ENCODE results near the gene AASS.

AASS gene

GRCh38 chr7:122132341-122132740 is 11.7 kb downstream of the AASS start:
- no peak overlapping the region for H3K4me3 ChIP-seq (ENCODE audit: insufficient read depth, low read depth, low read length, poor library complexity, severe bottlenecking)
- no peak overlapping the region for H3K27ac ChIP-seq (ENCODE audit: insufficient read depth, low read length, poor library complexity, severe bottlenecking)
- H3K27me3 ChIP-seq (replicated peaks; ENCODE audit: control insufficient read depth, insufficient read depth, low read length, poor library complexity, severe bottlenecking), result no peaks in the 10 kb centered on the region
- no peak for DNase-seq
- H3K4me1 ChIP-seq (ENCODE audit: control insufficient read depth, insufficient read depth, low read length, poor library complexity, severe bottlenecking), result no peaks in the 10 kb centered on the region
- H3K9me3 ChIP-seq (ENCODE audit: control insufficient read depth, low read length), result no peaks in the 10 kb centered on the region
- no peaks in the 10 kb centered on the region for H3K36me3 ChIP-seq (ENCODE audit: control insufficient read depth, insufficient read depth, low read length)

- DNase-seq, result no peak
- H3K27me3 ChIP-seq (replicated peaks; ENCODE audit: control insufficient read depth, insufficient read depth, low read length, poor library complexity, severe bottlenecking), result no peaks in the 10 kb centered on the region
- no peak overlapping the region for H3K27ac ChIP-seq (ENCODE audit: insufficient read depth, low read length, poor library complexity, severe bottlenecking)
- H3K4me1 ChIP-seq (ENCODE audit: control insufficient read depth, insufficient read depth, low read length, poor library complexity, severe bottlenecking), result no peaks in the 10 kb centered on the region
- H3K36me3 ChIP-seq (ENCODE audit: control insufficient read depth, insufficient read depth, low read length), result no peaks in the 10 kb centered on the region
- no peaks in the 10 kb centered on the region for H3K9me3 ChIP-seq (ENCODE audit: control insufficient read depth, low read length)
- no peak overlapping the region for H3K4me3 ChIP-seq (ENCODE audit: insufficient read depth, low read depth, low read length, poor library complexity, severe bottlenecking)
Observed at GRCh38 chr7:122123746-122124145, 20.3 kb downstream of the AASS start.

GRCh38 chr7:122118757-122119156 is 25.3 kb downstream of the AASS start:
- no peak for DNase-seq
- Histone ChIP-seq H3K4me1 (ENCODE audit: control insufficient read depth, insufficient read depth, low read length, poor library complexity, severe bottlenecking) (no peaks in the 10 kb centered on the region), H3K9me3 (ENCODE audit: control insufficient read depth, low read length) (no peaks in the 10 kb centered on the region), H3K27ac (ENCODE audit: insufficient read depth, low read length, poor library complexity, severe bottlenecking) (no peak overlapping the region), H3K4me3 (ENCODE audit: insufficient read depth, low read depth, low read length, poor library complexity, severe bottlenecking) (no peak overlapping the region), H3K27me3 (replicated peaks; ENCODE audit: control insufficient read depth, insufficient read depth, low read length, poor library complexity, severe bottlenecking) (no peaks in the 10 kb centered on the region), H3K36me3 (ENCODE audit: control insufficient read depth, insufficient read depth, low read length) (no peaks in the 10 kb centered on the region)

- H3K9me3 ChIP-seq (ENCODE audit: control insufficient read depth, low read length), result peaks cover 5% of the 10 kb centered on the region
- H3K36me3 ChIP-seq (ENCODE audit: control insufficient read depth, insufficient read depth, low read length), result no peaks in the 10 kb centered on the region
- DNase-seq, result no peak
- no peaks in the 10 kb centered on the region for H3K4me1 ChIP-seq (ENCODE audit: control insufficient read depth, insufficient read depth, low read length, poor library complexity, severe bottlenecking)
- no peak overlapping the region for H3K27ac ChIP-seq (ENCODE audit: insufficient read depth, low read length, poor library complexity, severe bottlenecking)
- no peaks in the 10 kb centered on the region for H3K27me3 ChIP-seq (replicated peaks; ENCODE audit: control insufficient read depth, insufficient read depth, low read length, poor library complexity, severe bottlenecking)
- no peak overlapping the region for H3K4me3 ChIP-seq (ENCODE audit: insufficient read depth, low read depth, low read length, poor library complexity, severe bottlenecking)
Observed at GRCh38 chr7:122103064-122103463, 41.0 kb downstream of the AASS start.

- Histone ChIP-seq H3K4me1 (ENCODE audit: control insufficient read depth, insufficient read depth, low read length, poor library complexity, severe bottlenecking) (no peaks in the 10 kb centered on the region), H3K36me3 (ENCODE audit: control insufficient read depth, insufficient read depth, low read length) (no peaks in the 10 kb centered on the region)
- DNase-seq, result no peak
Observed at GRCh38 chr7:122100021-122100420, 44.0 kb downstream of the AASS start.

DNA sequence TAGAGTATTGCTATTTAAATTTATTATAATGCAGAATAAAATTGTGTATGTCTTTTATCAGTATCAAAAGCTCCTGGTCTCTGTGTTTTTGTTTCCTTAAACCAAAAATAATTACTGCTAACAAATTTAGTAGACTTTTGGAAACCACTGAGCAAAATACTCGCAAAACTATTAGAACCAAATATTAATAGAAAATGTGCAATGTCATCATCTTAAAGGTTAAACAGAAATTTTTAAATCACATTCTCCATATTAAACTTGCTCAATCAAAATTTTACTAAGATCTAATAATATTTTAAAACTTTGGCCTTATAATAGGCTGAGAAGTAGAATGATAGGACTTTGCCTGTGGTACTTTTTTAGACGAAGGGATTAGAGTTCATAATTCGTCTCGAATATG is 48.4 kb downstream of the AASS start:
- no peaks in the 10 kb centered on the region for H3K4me1 ChIP-seq (ENCODE audit: control insufficient read depth, insufficient read depth, low read length, poor library complexity, severe bottlenecking)
- H3K4me3 ChIP-seq (ENCODE audit: insufficient read depth, low read depth, low read length, poor library complexity, severe bottlenecking), result no peak overlapping the region

More at GRCh38 chr7:122100021-122100420, 44.0 kb downstream of the AASS start:
- H3K9me3 ChIP-seq (ENCODE audit: control insufficient read depth, low read length), result peaks cover 5% of the 10 kb centered on the region
- no peak overlapping the region for H3K27ac ChIP-seq (ENCODE audit: insufficient read depth, low read length, poor library complexity, severe bottlenecking)
- no peak overlapping the region for H3K4me3 ChIP-seq (ENCODE audit: insufficient read depth, low read depth, low read length, poor library complexity, severe bottlenecking)
- no peaks in the 10 kb centered on the region for H3K27me3 ChIP-seq (replicated peaks; ENCODE audit: control insufficient read depth, insufficient read depth, low read length, poor library complexity, severe bottlenecking)

GRCh38 chr7:122094549-122094948 is 49.5 kb downstream of the AASS start:
- no peaks in the 10 kb centered on the region for H3K27me3 ChIP-seq (replicated peaks; ENCODE audit: control insufficient read depth, insufficient read depth, low read length, poor library complexity, severe bottlenecking)
- no peaks in the 10 kb centered on the region for H3K36me3 ChIP-seq (ENCODE audit: control insufficient read depth, insufficient read depth, low read length)
- no peak overlapping the region for H3K27ac ChIP-seq (ENCODE audit: insufficient read depth, low read length, poor library complexity, severe bottlenecking)
- H3K4me3 ChIP-seq (ENCODE audit: insufficient read depth, low read depth, low read length, poor library complexity, severe bottlenecking), result no peak overlapping the region
- no peaks in the 10 kb centered on the region for H3K9me3 ChIP-seq (ENCODE audit: control insufficient read depth, low read length)
- no peaks in the 10 kb centered on the region for H3K4me1 ChIP-seq (ENCODE audit: control insufficient read depth, insufficient read depth, low read length, poor library complexity, severe bottlenecking)
- no peak for DNase-seq

More for the DNA sequence above, 48.4 kb downstream of the AASS start:
- Histone ChIP-seq H3K9me3 (ENCODE audit: control insufficient read depth, low read length) (no peaks in the 10 kb centered on the region), H3K27me3 (replicated peaks; ENCODE audit: control insufficient read depth, insufficient read depth, low read length, poor library complexity, severe bottlenecking) (no peaks in the 10 kb centered on the region), H3K36me3 (ENCODE audit: control insufficient read depth, insufficient read depth, low read length) (no peaks in the 10 kb centered on the region), H3K27ac (ENCODE audit: insufficient read depth, low read length, poor library complexity, severe bottlenecking) (no peak overlapping the region)
- no peak for DNase-seq

DNA sequence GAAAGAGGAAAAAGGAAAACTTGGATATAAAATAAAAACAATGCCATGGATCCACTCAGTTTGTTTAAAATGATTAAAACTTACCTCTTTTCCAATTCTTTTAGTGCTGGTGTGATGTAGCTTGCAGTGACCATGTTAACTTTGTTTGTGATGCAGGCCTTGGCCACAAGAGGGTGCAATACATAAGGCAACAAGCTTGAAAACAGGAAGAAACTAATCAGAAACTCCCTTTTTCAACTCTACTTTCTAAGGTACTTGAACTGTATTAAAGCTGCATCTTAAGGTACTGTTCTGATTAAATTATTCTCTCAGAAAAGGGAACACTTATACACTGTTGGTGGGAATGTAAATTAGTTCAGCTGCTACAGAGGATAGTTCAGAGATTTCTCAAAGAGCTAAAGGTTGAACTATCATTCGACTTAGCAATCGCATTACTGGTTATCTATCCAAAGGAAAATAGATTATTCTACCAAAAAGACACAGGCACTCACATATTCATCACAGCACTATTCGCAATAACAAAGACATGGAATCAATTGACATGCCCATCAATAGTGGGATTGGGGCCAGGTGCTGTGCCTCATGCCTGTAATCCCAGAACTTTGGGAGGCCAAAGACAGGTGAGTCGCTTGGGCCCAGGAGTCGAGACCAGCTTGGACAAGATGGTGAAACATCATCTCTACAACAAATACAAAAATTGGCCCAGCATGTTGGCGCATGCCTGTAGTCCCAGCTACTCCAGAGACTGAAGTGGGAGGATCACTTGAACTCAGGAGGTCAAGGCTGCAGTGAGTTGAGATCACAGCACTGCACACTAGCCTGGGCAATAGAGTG is 50.9 kb downstream of the AASS start:
- no peak overlapping the region for H3K27ac ChIP-seq (ENCODE audit: insufficient read depth, low read length, poor library complexity, severe bottlenecking)
- no peaks in the 10 kb centered on the region for H3K9me3 ChIP-seq (ENCODE audit: control insufficient read depth, low read length)
- DNase-seq, result no peak
- no peaks in the 10 kb centered on the region for H3K27me3 ChIP-seq (replicated peaks; ENCODE audit: control insufficient read depth, insufficient read depth, low read length, poor library complexity, severe bottlenecking)
- no peaks in the 10 kb centered on the region for H3K36me3 ChIP-seq (ENCODE audit: control insufficient read depth, insufficient read depth, low read length)
- H3K4me3 ChIP-seq (ENCODE audit: insufficient read depth, low read depth, low read length, poor library complexity, severe bottlenecking), result no peak overlapping the region
- H3K4me1 ChIP-seq (ENCODE audit: control insufficient read depth, insufficient read depth, low read length, poor library complexity, severe bottlenecking), result no peaks in the 10 kb centered on the region

- H3K4me1 ChIP-seq (ENCODE audit: control insufficient read depth, insufficient read depth, low read length, poor library complexity, severe bottlenecking), result no peaks in the 10 kb centered on the region
- H3K27me3 ChIP-seq (replicated peaks; ENCODE audit: control insufficient read depth, insufficient read depth, low read length, poor library complexity, severe bottlenecking), result no peaks in the 10 kb centered on the region
- H3K27ac ChIP-seq (ENCODE audit: insufficient read depth, low read length, poor library complexity, severe bottlenecking), result no peak overlapping the region
- DNase-seq, result no peak
- no peaks in the 10 kb centered on the region for H3K36me3 ChIP-seq (ENCODE audit: control insufficient read depth, insufficient read depth, low read length)
- H3K9me3 ChIP-seq (ENCODE audit: control insufficient read depth, low read length), result no peaks in the 10 kb centered on the region
- H3K4me3 ChIP-seq (ENCODE audit: insufficient read depth, low read depth, low read length, poor library complexity, severe bottlenecking), result no peak overlapping the region
Observed at GRCh38 chr7:122082670-122083069, 61.4 kb downstream of the AASS start.

GRCh38 chr7:122082160-122082559 is 61.9 kb downstream of the AASS start:
- no peak overlapping the region for H3K4me3 ChIP-seq (ENCODE audit: insufficient read depth, low read depth, low read length, poor library complexity, severe bottlenecking)
- no peaks in the 10 kb centered on the region for H3K36me3 ChIP-seq (ENCODE audit: control insufficient read depth, insufficient read depth, low read length)
- H3K27ac ChIP-seq (ENCODE audit: insufficient read depth, low read length, poor library complexity, severe bottlenecking), result no peak overlapping the region
- no peaks in the 10 kb centered on the region for H3K9me3 ChIP-seq (ENCODE audit: control insufficient read depth, low read length)
- H3K27me3 ChIP-seq (replicated peaks; ENCODE audit: control insufficient read depth, insufficient read depth, low read length, poor library complexity, severe bottlenecking), result no peaks in the 10 kb centered on the region
- H3K4me1 ChIP-seq (ENCODE audit: control insufficient read depth, insufficient read depth, low read length, poor library complexity, severe bottlenecking), result no peaks in the 10 kb centered on the region
- DNase-seq, result no peak

All from effector memory CD4-positive, alpha-beta T cell (primary cell).